Right lobe of liver (tissue), 6 donors: ENCODE results near the gene CLDN24. TPM values are rescaled to one million over a fixed set of nuclear protein-coding genes. Genes with fewer than 3 reads are reported as not detected.

ENCODE experiments used
- ATAC-seq, 4 donors: fragments of 200-7000 bp; cut with Tn5 transposase; one replicate each; pipeline ENCODE4 v1.9.1; 2020; ENCODE audit warnings: mild to moderate bottlenecking in 4 of 4, moderate library complexity in 4 of 4
- DNase-seq, 3 donors: peaks; one replicate each; pipeline ENCODE4 v3.0.0-alpha.2; 2020
- H3K27ac ChIP-seq, 3 donors: fragments of 200-600 bp; one replicate each; pipeline ENCODE4 v1.8.0; 2022
- H3K27me3 ChIP-seq, 2 donors: fragments of 200-600 bp; one replicate each; pipeline ENCODE4 v1.8.0; 2022
- H3K36me3 ChIP-seq, 4 donors: fragments of 200-600 bp; sonication (generic) in 1 of 4; one replicate each; pipeline versions ENCODE4 v1.5.1 to v1.8.0; 2017 to 2022; ENCODE audit warnings: control low read depth in 1 of 4
- H3K4me1 ChIP-seq, 4 donors: fragments of 200-600 bp; sonication (generic) in 1 of 4; one replicate each; pipeline versions ENCODE4 v1.5.1 to v1.8.0; 2017 to 2022; ENCODE audit warnings: control low read depth in 1 of 4
- H3K4me3 ChIP-seq, 3 donors: fragments of 200-600 bp; one replicate each; pipeline ENCODE4 v1.8.0; 2022
- H3K9me3 ChIP-seq, 4 donors: fragments of 200-600 bp; sonication (generic) in 1 of 4; one replicate each; pipeline versions ENCODE4 v1.5.1 to v1.8.0; 2017 to 2022; ENCODE audit warnings: control low read depth in 1 of 4
- POLR2A ChIP-seq: fragments of 450-650 bp; IDR thresholded peaks from one replicate; pipeline ENCODE4 v1.6.1; 2017; ENCODE audit warnings: antibody characterized with exemption, mild to moderate bottlenecking
- WGBS: methylation state at CpG from one replicate; pipeline ENCODE4 v1.1.6; 2018; ENCODE audit warnings: low coverage, low lambda C conversion rate; ENCODE audit not compliant: insufficient coverage; ENCODE audit errors: missing lambda C conversion rate; 5-methylcytosine and 5-hydroxymethylcytosine counted together
- intact Hi-C, 2 donors: fragments of 100-400 bp; cut with DNase I; formaldehyde crosslinking; loops; one replicate each; pipeline versions ENCODE4 v1.11.2 to v1.14.1; 2022
- total RNA-seq, 6 experiments: library from RNA; depleted of rRNA in 2 of 6; stranded (reverse); fragments of >200 nt in 2 of 6; fragmentation: NEBNext Ultra II Directional in 3 of 6; extraction: Animal tissue kit (Norgen Biotek cat#: 25700) in 3 of 6; gene quantifications; one replicate each; pipeline versions ENCODE4 v1.1.0 to v1.2.4, GENCODE V29; 2016 to 2023
- TF ChIP-seq, protein P1 (sequence below), 4 donors: fragments of 200-600 bp in 3 of 4; fragments of 450-650 bp in 1 of 4; IDR thresholded peaks; one replicate each; pipeline versions ENCODE4 v1.5.1 to v1.8.0; 2016 to 2022; ENCODE audit warnings: antibody characterized with exemption in 4 of 4, mild to moderate bottlenecking in 2 of 4
- donor health status: DM: no; HTN: yes; CAD: no.
- donor health status: DM: no; HTN: no; CAD: no.
- donor health status: DM: no; HTN: no; CAD: no.
- donor health status: DM: no; HTN: yes; CAD: no.
- donor health status: DM: no; HTN: yes; CAD: no.

The CLDN24 gene
- total RNA-seq, 6 experiments from 2014 or later, result not detected

- TF ChIP-seq, protein P1, sequence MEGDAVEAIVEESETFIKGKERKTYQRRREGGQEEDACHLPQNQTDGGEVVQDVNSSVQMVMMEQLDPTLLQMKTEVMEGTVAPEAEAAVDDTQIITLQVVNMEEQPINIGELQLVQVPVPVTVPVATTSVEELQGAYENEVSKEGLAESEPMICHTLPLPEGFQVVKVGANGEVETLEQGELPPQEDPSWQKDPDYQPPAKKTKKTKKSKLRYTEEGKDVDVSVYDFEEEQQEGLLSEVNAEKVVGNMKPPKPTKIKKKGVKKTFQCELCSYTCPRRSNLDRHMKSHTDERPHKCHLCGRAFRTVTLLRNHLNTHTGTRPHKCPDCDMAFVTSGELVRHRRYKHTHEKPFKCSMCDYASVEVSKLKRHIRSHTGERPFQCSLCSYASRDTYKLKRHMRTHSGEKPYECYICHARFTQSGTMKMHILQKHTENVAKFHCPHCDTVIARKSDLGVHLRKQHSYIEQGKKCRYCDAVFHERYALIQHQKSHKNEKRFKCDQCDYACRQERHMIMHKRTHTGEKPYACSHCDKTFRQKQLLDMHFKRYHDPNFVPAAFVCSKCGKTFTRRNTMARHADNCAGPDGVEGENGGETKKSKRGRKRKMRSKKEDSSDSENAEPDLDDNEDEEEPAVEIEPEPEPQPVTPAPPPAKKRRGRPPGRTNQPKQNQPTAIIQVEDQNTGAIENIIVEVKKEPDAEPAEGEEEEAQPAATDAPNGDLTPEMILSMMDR (IDR thresholded peaks at IDR 0.05), result no peak
- no peak for TF ChIP-seq POLR2A
- ATAC-seq (no peak), DNase-seq (no peak)
- H3K27me3 ChIP-seq, result no peaks in the 10 kb centered on the region
- no peak overlapping the region for H3K27ac ChIP-seq
- no peaks in the 10 kb centered on the region for H3K4me1 ChIP-seq
- no peaks in the 10 kb centered on the region for H3K36me3 ChIP-seq
- intact Hi-C loops, result no loop called here
- no peaks in the 10 kb centered on the region for H3K9me3 ChIP-seq
- no peak overlapping the region for H3K4me3 ChIP-seq
- WGBS, result 72% methylated on average over 5 of the region's 8 CpGs
Observed at GRCh38 chr4:183353557-183353956, 31.3 kb upstream of the CLDN24 start.

GRCh38 chr4:183352546-183352945 lies 30.3 kb upstream of the CLDN24 start:
- Histone ChIP-seq H3K36me3 (no peaks in the 10 kb centered on the region), H3K4me1 (no peaks in the 10 kb centered on the region), H3K4me3 (no peak overlapping the region), H3K9me3 (no peaks in the 10 kb centered on the region), H3K27me3 (no peaks in the 10 kb centered on the region), H3K27ac (no peak overlapping the region)
- intact Hi-C loops, result no loop called here
- TF ChIP-seq, protein P1 (IDR thresholded peaks at IDR 0.05), result no peak
- TF ChIP-seq POLR2A, result no peak
- ATAC-seq (no peak), DNase-seq (no peak)
- 68% methylated on average over 3 of the region's 5 CpGs for WGBS

GRCh38 chr4:183350317-183351071 lies 28.3 kb upstream of the CLDN24 start:
- H3K36me3 ChIP-seq, result no peaks in the 10 kb centered on the region
- ATAC-seq, result no peak
- DNase-seq, result peak in 1 of 3 donors; percentile 18
- H3K4me1 ChIP-seq, result no peaks in the 10 kb centered on the region
- TF ChIP-seq, protein P1 (IDR thresholded peaks at IDR 0.05), result no peak
- no peak for TF ChIP-seq POLR2A
- H3K4me3 ChIP-seq, result no peak overlapping the region
- H3K27ac ChIP-seq, result no peak overlapping the region
- WGBS, result 87% methylated on average over 17 of the region's 17 CpGs
- H3K27me3 ChIP-seq, result no peaks in the 10 kb centered on the region
- intact Hi-C loops, result no loop called here
- H3K9me3 ChIP-seq, result no peaks in the 10 kb centered on the region

DNA sequence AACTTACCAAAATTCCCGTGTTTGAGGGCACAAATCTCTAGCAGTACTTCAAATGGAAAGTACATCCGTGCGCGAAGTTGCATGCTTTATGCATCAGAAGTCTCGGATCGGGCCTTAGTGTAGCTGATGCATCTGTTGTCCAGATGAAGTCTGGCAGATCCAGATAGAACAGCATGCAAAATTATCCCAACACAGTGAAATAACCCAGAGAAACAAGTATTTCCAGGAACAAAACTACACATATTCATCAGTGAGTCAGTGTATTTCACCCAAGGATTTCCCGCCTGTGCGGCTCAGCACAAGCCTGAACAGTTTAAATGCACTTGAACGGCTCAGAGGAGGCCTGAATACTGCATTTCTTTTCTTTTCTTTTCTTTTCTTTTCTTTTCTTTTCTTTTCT lies 27.4 kb upstream of the CLDN24 start:
- no peaks in the 10 kb centered on the region for H3K36me3 ChIP-seq
- no peaks in the 10 kb centered on the region for H3K27me3 ChIP-seq
- H3K9me3 ChIP-seq, result no peaks in the 10 kb centered on the region
- TF ChIP-seq, protein P1 (IDR thresholded peaks at IDR 0.05), result no peak
- DNase-seq, result no peak
- WGBS, result 89% methylated on average over 7 of the region's 9 CpGs
- ATAC-seq, result no peak
- H3K4me3 ChIP-seq, result no peak overlapping the region
- intact Hi-C loops, result no loop called here
- H3K4me1 ChIP-seq, result no peaks in the 10 kb centered on the region
- no peak overlapping the region for H3K27ac ChIP-seq
